Neuron (in vitro differentiated cells): ENCODE measurements around the gene AQP9.

Experiments used
- H2AFZ ChIP-seq: one replicate; pipeline ENCODE4 v1.6.1; 2013; ENCODE audit warnings: low read depth, mild to moderate bottlenecking, inconsistent platforms, low read length, moderate library complexity
- H3K27me3 ChIP-seq: one replicate; pipeline ENCODE4 v1.6.1; 2013; ENCODE audit warnings: low read length; ENCODE audit not compliant: insufficient read depth
- H3K36me3 ChIP-seq: one replicate; pipeline ENCODE4 v1.6.1; 2013; ENCODE audit warnings: low read length; ENCODE audit not compliant: insufficient read depth
- H3K4me1 ChIP-seq: one replicate; pipeline ENCODE4 v1.6.1; 2013; ENCODE audit warnings: low read length; ENCODE audit not compliant: insufficient read depth
- H3K4me3 ChIP-seq: 2 replicates; pipeline ENCODE4 v1.5.1; 2013; ENCODE audit warnings: mild to moderate bottlenecking, low read length, moderate library complexity
- H3K9me3 ChIP-seq: one replicate; pipeline ENCODE4 v1.6.1; 2013; ENCODE audit warnings: low read length

AQP9 gene

DNA sequence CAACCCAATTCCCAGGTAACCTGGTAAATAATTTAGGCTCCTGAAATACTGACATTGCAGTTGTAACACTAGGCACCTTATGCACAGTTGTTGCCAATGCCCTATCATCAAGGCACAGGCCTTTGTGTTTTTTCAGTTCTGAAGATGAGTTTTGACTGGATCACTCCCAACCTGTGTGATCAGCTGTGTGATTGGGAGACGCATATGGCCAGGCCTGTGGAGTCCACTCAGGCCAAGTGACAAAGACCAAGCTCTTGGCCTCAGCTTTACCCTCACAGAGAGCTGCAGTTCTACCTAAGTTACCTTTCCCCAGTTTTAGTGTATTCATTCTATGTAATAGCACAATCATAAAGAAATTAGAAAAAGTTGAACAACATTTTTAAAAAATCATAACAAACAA, 19.2 kb upstream of the AQP9 start:
- no peaks in the 10 kb centered on the region for H3K4me1 ChIP-seq
- no peaks in the 10 kb centered on the region for H3K9me3 ChIP-seq
- H2AFZ ChIP-seq, result no peak overlapping the region
- H3K36me3 ChIP-seq, result no peaks in the 10 kb centered on the region
- H3K4me3 ChIP-seq, result no peak overlapping the region
- H3K27me3 ChIP-seq, result peaks cover 7% of the 10 kb centered on the region

DNA sequence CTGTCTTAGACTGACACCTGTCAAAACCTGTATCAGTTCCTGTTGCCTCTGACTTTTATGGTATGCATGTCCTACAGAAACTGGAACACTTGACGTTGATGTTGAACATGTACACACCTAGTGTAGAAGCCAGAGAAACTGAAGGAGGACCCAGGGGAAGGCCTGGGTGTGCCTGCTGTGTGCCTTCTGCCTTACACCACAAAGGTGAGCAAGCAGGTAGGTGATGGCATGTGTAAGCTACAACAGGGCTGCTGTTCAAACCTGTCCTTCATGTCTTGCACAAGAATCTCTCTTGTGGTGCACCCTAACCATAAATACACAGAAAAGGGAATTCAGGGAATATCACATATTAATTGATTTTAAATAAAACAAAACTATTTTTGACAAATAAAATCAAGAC, 13.6 kb upstream of the AQP9 start:
- Histone ChIP-seq H3K36me3 (no peaks in the 10 kb centered on the region), H3K9me3 (no peaks in the 10 kb centered on the region), H3K4me3 (no peak overlapping the region), H2AFZ (no peak overlapping the region), H3K4me1 (no peaks in the 10 kb centered on the region), H3K27me3 (no peaks in the 10 kb centered on the region)

DNA sequence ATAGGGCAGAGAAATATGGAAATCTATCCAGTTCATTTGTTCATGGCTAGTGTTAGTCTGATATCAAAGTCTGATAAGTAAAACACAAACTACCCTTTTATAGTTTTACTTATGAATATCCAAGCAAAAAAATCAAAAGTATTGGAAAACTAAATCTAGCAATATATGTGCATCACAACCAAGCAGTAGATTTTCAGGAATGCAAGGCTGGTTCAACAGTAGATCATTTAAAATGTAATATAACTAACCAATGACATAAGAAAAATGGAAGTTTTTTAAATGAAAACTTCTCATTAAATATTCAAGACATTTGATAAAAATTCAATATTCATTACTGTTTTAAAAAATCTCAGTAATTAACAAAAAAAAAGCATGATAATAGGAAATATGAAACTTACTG, 12.8 kb upstream of the AQP9 start:
- Histone ChIP-seq H3K36me3 (no peaks in the 10 kb centered on the region), H3K4me1 (no peaks in the 10 kb centered on the region), H3K4me3 (no peak overlapping the region), H3K9me3 (no peaks in the 10 kb centered on the region), H2AFZ (no peak overlapping the region), H3K27me3 (no peaks in the 10 kb centered on the region)

DNA sequence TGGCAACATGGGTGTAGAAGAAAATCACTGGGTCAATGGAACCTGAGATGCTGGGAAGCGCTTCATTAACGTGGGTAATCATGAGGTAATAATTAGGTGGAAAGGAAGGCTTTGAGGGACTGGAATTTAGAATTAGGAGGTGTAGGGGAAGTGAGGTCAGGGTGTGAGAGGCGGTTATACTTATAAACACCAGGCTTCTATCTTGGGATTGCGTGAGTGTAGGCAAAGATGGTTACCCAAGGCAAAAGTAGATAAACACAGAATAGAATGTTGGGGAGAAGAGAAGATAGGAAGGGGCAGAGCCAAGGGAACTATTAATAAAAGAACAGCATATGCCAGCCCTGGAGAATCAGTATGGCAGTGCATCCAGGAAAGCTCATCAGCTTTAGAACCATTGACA, 3.3 kb upstream of the AQP9 start:
- Histone ChIP-seq H3K4me1 (no peaks in the 10 kb centered on the region), H2AFZ (no peak overlapping the region), H3K4me3 (no peak overlapping the region), H3K9me3 (no peaks in the 10 kb centered on the region), H3K27me3 (no peaks in the 10 kb centered on the region), H3K36me3 (no peaks in the 10 kb centered on the region)

DNA sequence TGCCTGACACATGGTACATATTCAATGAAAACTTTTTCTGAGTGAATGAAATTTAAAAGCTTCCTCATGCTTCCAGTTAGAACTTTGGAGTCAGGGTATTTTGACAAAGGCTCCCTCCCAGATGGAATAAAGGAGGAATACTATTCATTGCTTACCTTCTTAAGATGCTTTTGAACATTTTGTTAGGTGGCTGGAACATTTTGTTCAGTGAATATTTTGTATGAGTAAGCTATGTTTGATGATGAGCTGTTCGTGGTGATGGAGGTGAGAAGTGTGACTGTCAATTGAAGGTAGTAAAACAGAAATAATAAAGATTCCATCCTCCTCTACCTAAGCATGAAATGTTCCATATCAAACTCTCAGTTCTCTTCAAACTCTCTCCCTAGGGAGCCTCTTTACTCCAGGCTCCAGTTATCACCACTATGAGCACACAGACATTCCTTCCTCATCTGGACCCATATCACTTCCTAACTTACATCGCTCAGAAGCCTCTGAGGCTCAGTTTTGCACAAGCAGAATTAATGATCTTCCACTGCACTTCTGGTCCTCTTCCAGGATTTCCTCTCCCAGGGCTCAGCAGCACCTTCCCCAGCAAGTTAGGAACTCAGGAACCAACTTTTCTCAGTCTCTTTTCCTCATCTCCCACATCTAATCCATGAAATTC, 2.5 kb upstream of the AQP9 start:
- H3K4me3 ChIP-seq, result no peak overlapping the region
- H3K4me1 ChIP-seq, result no peaks in the 10 kb centered on the region
- H2AFZ ChIP-seq, result no peak overlapping the region
- H3K9me3 ChIP-seq, result no peaks in the 10 kb centered on the region
- H3K36me3 ChIP-seq, result no peaks in the 10 kb centered on the region
- H3K27me3 ChIP-seq, result no peaks in the 10 kb centered on the region

DNA sequence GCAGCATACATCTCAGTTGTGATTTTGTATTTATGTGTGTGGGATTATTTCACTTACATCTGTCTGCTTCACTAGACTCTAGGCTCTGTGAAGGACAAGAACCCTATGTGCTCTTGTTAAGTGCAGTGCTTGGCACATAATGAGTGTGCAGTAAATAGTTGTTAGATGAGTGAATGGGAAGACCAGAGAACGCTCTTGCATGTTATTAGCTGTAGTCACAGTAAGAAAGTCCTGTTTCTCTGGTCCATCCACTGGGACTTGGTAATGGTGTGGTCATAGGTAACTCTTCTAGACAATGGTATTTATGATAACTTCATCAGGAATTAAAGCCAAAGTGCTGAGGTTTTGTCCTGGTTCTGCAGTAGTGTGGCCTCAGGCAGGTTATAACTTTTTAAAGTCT, 1.4 kb upstream of the AQP9 start:
- Histone ChIP-seq H3K4me3 (no peak overlapping the region), H3K9me3 (no peaks in the 10 kb centered on the region), H3K4me1 (no peaks in the 10 kb centered on the region), H3K27me3 (peaks cover under 1% of the 10 kb centered on the region), H2AFZ (no peak overlapping the region), H3K36me3 (no peaks in the 10 kb centered on the region)

DNA sequence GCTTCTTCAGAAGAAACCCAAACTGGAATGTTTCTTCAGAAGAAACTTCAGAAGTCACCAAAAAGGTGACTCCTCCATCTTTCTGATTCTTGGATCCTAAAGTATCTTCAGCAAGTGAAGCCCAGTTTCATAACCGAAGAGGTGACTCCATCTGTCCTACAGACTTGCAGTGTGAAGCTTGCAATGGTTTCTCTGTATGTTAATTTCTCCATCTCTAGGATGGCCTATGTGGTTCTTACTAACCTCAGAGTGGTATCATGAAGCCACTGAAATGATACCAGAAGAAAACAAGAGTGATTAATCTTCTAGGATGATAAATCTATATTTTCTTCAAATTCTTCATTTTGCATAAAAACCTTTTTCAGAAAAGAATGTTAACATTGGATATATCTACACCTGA, 495 bp upstream of the AQP9 start:
- Histone ChIP-seq H3K4me3 (no peak overlapping the region), H3K36me3 (no peaks in the 10 kb centered on the region), H3K9me3 (no peaks in the 10 kb centered on the region)

DNA sequence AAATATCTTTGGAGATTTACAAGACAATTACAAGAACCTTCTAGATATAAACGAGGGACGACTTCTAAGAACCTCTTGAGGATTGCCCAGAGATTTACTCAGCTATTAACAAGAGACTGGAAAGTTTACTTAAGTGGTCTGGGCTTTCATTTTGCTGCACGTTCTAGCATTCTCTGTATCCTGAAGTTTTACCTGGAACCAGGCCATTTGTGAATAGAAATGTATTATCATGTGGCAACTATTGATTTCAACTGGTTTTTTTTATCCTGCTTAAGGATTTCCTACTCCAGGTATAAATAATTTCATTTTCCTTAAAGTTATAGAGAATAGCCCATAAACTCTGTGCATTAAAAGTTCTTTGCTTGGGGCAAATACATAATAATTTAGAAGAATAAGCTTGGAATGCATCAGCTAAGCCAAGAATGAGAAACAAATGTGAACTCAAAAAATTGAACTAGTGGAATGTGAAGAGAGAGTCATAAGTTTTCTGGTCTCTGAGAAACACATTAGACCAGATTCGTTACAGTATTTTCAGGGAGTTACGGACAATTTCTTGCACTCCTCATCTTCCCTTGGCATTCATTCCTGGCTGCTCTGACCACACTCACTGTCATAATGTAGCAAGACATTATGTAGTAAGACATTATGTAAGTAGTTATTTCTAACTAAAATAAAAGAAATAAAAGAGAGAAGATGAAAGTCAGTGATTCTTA, 1.3 kb downstream of the AQP9 start:
- H3K4me3 ChIP-seq, result no peak overlapping the region
- H3K4me1 ChIP-seq, result no peaks in the 10 kb centered on the region
- peaks cover 7% of the 10 kb centered on the region for H3K27me3 ChIP-seq
- H3K9me3 ChIP-seq, result no peaks in the 10 kb centered on the region
- H3K36me3 ChIP-seq, result no peaks in the 10 kb centered on the region
- no peak overlapping the region for H2AFZ ChIP-seq

More for the DNA sequence above, 495 bp upstream of the AQP9 start:
- H2AFZ ChIP-seq, result no peak overlapping the region
- no peaks in the 10 kb centered on the region for H3K4me1 ChIP-seq
- peaks cover 5% of the 10 kb centered on the region for H3K27me3 ChIP-seq

DNA sequence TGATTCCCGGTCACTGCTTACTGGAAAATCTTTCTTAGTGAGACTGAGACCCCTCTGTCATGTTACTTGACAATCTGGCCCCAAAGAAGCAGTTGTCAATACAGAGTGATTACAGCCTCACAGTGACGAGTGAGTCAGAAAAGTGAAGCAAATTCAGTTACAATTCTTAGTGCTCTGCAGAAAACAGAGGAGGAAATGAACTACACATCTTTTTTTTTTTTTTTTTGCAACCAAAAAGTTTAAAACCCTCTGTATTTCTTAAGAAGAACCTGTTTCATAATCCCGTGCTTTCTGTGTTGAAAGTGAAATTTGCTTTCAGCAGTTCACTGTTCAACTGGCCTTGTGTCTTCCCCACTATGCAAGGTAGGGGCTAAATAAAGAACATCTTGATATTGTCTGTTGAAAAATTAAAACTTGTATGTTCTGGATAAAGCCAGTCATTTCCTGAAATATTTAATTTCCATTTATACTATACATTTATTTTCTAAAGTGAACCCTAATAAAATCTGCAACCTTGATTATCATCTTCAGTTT, 1.9 kb downstream of the AQP9 start:
- H3K4me3 ChIP-seq, result no peak overlapping the region
- H2AFZ ChIP-seq, result no peak overlapping the region
- no peaks in the 10 kb centered on the region for H3K9me3 ChIP-seq
- no peaks in the 10 kb centered on the region for H3K4me1 ChIP-seq
- no peaks in the 10 kb centered on the region for H3K36me3 ChIP-seq
- peaks cover 7% of the 10 kb centered on the region for H3K27me3 ChIP-seq

DNA sequence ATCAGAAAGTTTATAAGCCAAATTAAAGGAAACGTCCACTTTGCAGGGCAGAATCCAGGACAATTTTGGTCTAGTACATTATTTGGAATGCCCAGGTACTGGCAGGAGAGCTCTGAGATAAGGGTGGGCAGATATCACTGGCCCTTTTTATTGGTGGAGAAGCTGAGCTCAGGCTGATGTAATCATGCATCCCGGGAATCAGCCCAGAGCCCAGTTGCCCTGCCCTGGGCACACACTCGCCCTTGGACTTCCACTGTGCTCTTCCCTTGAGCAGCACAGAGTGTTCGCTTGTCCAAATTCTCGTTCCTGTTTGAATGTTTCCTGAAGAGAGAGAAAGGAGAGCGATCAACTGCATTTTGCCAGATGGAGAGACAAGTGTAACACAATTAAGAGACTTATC, 3.7 kb downstream of the AQP9 start:
- H3K9me3 ChIP-seq, result no peaks in the 10 kb centered on the region
- no peaks in the 10 kb centered on the region for H3K36me3 ChIP-seq
- H3K27me3 ChIP-seq, result peaks cover 7% of the 10 kb centered on the region
- H2AFZ ChIP-seq, result no peak overlapping the region
- no peak overlapping the region for H3K4me3 ChIP-seq
- H3K4me1 ChIP-seq, result no peaks in the 10 kb centered on the region

DNA sequence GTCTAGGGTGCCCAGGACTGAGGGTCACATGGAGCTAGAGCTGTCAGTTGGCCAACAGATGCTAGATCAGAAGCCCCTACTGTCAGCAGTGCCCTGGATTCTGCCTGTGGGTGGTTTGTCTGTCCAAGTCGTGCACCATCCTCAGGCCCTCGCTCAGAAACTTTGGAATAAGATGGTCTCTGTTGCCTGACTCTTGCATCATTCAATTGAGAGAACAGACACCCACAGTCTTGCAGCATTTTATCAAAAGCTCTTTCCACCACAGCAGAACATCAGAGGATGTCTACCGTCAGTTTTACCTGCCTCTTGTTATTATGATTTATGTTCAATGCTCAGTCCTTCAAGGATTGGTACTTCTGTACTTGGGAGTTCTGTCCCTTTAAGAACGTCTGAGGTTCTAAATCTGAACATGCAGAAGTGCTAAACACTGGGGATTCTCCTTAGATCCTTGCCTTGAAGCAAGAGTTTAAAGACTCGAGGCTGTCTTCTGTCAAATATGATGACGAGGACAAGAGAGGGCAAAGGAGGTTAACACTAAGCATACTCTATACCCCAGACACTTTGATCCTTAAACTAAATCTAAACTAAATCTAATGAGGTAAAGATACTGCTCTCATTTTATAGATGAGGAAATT, 4.8 kb downstream of the AQP9 start:
- H3K27me3 ChIP-seq, result peaks cover 7% of the 10 kb centered on the region
- H3K4me3 ChIP-seq, result no peak overlapping the region
- no peak overlapping the region for H2AFZ ChIP-seq
- H3K36me3 ChIP-seq, result no peaks in the 10 kb centered on the region
- H3K4me1 ChIP-seq, result no peaks in the 10 kb centered on the region
- H3K9me3 ChIP-seq, result no peaks in the 10 kb centered on the region

DNA sequence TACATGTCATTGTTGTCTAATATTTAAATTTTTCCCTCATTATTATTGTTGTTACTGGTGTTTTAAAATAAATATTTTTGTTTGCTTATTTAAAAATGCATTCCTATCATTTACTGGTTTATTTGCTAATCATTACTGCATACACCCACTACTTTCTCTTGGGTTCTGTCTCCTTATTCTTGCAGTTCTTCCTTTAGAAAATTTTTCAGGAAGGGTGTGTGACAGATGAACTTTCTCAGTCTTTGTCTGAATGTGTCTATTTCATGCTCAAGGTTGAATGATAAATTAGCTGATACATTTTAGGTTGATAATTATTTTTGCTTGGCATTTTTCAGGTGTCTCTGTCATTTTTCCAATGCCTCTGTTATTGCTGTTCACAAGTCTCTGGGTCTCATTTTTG, 7.4 kb downstream of the AQP9 start:
- H2AFZ ChIP-seq, result no peak overlapping the region
- peaks cover 10% of the 10 kb centered on the region for H3K27me3 ChIP-seq
- no peaks in the 10 kb centered on the region for H3K9me3 ChIP-seq
- no peaks in the 10 kb centered on the region for H3K36me3 ChIP-seq
- H3K4me1 ChIP-seq, result no peaks in the 10 kb centered on the region
- no peak overlapping the region for H3K4me3 ChIP-seq

DNA sequence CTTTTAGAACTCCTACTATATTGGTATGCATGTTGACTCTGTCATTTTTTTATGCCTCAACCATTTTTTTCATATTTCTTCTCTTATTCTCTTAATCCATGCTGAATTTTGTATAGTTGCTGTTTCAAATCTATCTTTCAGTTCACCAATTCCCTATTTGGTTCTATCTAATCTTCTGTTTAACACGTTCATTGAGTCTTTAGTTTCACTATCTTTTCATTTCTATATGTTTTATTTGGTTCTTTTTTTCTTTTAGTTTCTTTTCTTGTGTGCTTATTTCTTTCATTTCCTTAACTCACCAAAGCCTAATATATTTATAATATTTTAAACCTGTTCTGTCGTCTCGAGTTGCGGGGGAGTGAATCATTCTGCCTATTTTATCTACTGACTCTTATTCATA, 8.0 kb downstream of the AQP9 start:
- H3K27me3 ChIP-seq, result peaks cover 10% of the 10 kb centered on the region
- no peaks in the 10 kb centered on the region for H3K36me3 ChIP-seq
- no peaks in the 10 kb centered on the region for H3K4me1 ChIP-seq
- H2AFZ ChIP-seq, result no peak overlapping the region
- H3K4me3 ChIP-seq, result no peak overlapping the region
- H3K9me3 ChIP-seq, result no peaks in the 10 kb centered on the region
